GM21723 (cell line): Measurements from ENCODE around the gene ISLR.

Experiments used
- ATAC-seq: cut with Tn5 transposase; IDR thresholded peaks from one replicate; pipeline ENCODE4 v1.9.1; 2021; ENCODE audit warnings: mild to moderate bottlenecking, moderate library complexity; ENCODE audit not compliant: unreplicated experiment

ISLR gene

DNA sequence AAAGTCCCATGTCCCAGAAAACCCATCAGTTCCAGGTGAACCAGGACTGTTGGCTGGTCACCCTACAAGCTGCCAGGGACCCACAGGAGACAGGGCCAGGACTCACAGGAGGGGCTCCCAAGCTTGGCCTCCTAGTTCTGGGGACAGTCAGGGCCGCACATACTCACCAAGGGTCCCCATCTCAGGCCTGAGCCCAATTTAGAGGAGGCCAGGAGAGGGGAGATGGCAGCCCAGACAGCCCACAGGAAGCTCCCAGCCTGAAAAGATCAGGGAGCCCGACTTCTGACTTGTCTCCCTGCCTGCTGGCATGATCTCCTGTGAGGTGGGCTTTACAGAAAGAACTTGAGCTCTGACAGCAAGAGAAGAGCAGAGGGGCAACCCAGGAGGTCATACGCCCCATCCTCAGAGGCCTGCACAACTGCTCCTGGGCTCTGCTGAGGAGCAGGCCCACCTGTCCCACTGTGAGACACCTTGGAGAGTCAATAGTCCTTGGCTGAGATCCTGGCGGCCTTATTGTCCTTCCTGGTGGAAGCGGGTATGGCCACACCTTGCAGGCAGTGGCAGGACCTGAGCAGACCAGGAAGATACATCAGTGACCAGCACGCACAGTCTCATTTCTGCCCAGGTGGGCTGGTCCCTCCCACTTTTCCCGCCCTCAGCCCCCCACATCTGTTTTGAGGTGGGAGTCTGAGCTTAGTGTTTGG is 2.5 kb upstream of the ISLR start:
- no peak for ATAC-seq

DNA sequence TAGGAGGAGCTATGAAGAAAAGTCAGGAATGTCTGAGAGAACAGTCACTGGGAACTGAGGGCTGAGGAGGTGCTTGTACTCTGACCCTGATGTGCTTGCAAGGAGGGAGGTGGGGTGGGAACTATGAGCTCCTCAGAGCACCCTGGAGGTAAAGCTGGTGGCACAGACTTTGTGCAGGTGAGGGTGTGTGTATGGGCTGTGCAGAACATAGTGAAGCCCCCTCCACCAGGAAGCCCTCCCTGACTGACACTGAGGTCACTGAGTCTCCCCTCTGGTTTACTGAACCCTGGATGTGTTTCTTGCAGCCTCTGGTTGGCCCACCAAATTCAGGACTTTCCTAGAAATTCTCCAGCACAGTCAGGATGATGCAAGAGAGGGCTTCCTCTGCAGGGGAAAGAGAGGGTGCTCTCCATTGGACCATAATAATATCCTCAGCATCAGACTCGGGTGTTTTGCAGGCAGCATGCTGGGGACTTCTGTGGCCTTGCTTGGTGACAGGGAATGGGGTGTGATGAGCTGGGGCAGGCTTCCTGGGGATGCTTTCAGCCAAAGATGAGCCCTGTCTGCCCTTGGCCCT is 1.5 kb upstream of the ISLR start:
- ATAC-seq: no peak

DNA sequence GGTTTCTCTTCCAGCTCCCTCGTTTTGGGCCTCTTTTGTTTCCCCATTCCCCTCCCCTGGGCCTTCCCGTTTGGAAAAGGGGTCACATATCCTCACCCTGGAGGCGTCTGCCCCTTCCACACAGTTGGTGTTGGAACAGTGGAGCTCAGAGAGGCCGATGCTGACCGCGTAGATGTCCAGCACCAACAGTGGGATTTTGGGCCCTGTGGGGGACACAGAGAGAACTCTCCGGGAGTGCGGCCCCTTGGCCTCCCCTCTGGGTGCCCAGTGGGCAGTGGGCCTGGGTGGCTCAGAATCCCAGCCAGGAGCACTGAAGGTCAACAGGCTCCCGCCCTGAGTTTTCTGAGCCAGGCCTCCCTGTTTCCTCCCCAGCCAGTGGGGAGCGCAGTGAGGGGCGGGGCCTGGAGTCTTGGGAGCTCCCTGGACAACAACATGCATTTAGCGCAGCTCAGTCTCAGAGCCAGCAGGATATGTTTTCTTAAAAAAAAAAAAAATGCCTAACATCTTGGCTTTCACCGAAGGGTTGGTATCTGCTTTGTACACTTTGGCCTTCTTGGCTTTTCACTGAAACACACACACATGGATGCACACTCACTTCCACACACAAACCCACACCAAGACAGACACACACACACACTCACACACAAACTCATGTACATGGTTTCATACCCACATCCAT is 670 bp upstream of the ISLR start:
- no peak for ATAC-seq

DNA sequence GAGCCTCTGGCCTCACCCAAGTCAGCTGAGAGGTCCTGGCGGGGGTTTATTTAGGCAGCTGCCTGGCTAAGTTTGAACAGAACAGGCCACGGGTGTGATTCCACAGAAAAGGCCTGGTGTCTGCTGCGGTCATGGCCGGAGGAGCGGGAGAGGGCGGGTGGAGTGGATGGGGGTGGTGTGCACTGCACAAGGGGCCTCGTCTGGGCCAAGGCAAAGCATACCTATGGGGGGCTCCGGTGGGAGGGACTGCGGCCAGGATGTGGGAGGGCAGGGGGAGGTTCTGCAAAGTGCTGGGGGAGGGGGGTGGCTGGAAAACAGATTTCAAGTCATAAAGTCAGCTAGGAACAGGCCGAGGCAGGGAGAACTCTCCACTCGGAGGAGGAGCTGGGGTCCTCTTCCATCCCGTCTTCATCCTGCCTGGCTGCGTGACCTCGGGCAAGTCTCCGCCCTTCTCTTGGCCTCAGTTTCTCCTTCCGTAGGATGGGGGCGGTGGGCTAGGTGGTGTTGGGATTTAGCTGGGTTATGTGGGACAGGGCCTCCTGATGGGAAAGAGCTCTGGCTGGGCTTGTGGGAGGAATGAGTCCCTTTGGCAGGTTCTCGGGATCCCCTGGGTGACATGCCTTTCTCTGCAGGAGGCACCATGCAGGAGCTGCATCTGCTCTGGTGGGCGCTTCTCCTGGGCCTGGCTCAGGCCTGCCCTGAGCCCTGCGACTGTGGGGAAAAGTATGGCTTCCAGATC is 878 bp downstream of the ISLR start:
- no peak for ATAC-seq

DNA sequence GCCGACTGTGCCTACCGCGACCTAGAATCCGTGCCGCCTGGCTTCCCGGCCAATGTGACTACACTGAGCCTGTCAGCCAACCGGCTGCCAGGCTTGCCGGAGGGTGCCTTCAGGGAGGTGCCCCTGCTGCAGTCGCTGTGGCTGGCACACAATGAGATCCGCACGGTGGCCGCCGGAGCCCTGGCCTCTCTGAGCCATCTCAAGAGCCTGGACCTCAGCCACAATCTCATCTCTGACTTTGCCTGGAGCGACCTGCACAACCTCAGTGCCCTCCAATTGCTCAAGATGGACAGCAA is 1.4 kb downstream of the ISLR start:
- no peak for ATAC-seq

DNA sequence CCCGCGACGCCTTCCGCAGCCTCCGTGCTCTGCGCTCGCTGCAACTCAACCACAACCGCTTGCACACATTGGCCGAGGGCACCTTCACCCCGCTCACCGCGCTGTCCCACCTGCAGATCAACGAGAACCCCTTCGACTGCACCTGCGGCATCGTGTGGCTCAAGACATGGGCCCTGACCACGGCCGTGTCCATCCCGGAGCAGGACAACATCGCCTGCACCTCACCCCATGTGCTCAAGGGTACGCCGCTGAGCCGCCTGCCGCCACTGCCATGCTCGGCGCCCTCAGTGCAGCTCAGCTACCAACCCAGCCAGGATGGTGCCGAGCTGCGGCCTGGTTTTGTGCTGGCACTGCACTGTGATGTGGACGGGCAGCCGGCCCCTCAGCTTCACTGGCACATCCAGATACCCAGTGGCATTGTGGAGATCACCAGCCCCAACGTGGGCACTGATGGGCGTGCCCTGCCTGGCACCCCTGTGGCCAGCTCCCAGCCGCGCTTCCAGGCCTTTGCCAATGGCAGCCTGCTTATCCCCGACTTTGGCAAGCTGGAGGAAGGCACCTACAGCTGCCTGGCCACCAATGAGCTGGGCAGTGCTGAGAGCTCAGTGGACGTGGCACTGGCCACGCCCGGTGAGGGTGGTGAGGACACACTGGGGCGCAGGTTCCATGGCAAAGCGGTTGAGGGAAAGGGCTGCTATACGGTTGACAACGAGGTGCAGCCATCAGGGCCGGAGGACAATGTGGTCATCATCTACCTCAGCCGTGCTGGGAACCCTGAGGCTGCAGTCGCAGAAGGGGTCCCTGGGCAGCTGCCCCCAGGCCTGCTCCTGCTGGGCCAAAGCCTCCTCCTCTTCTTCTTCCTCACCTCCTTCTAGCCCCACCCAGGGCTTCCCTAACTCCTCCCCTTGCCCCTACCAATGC is 2.0 kb downstream of the ISLR start:
- ATAC-seq: no peak

GRCh38 chr15:74176262-74177214 is 3.0 kb downstream of the ISLR start:
- no peak for ATAC-seq

- ATAC-seq: no peak
Measured at GRCh38 chr15:74178326-74179100, 5.0 kb downstream of the ISLR start.

DNA sequence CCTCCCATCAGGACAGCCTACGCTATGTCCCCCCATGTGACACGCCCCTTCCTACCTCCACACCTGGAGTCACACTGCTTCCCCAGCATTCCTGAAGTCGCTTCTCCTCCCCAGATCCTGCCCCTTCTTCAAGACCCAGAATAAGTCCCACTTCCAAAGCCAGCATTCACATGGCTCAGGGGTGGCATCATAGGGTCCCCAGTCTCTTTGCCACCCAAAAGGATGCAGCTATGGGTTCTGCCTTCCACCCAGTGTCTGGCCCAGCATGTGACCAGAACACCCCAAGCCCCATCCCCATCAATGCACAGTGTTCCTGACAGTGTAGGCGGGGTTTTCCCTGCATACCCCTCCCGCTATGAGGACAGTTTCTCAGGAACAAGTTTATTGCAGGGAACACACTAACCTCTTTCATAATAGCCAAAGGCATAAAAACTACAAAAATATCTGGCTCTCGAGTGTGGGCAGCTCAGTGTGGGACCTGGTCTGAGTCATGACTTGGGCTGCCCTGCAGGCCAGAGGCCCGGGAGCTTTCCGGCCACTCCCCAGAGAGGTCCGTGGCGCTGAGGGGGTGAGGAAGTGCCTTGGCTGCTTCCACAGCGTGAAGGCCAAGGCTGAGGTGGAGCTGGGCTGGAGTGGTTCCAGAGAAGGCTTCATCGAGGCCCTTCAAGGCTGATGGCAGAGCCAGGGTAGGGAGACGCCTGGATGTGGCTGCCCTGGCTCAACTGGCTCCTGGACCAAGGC is 5.8 kb downstream of the ISLR start:
- ATAC-seq: no peak

- no peak for ATAC-seq
Measured at GRCh38 chr15:74179983-74180880, 6.7 kb downstream of the ISLR start.

GRCh38 chr15:74180881-74181602 is 7.5 kb downstream of the ISLR start:
- ATAC-seq: no peak

- ATAC-seq: no peak
Measured at GRCh38 chr15:74182131-74182530, 8.6 kb downstream of the ISLR start.

- ATAC-seq: no peak
Measured at GRCh38 chr15:74184582-74185091, 11.1 kb downstream of the ISLR start.

- no peak for ATAC-seq
Measured at GRCh38 chr15:74185710-74186348, 12.3 kb downstream of the ISLR start.

- no peak for ATAC-seq
Measured at GRCh38 chr15:74188216-74188615, 14.7 kb downstream of the ISLR start.

GRCh38 chr15:74191798-74192197 is 18.3 kb downstream of the ISLR start:
- no peak for ATAC-seq
